NCI-H187 treated with DMSO at 0.1 percent for 48 hours (cell line): ENCODE results near the gene STOML1.

Experiments
- DNase-seq: peaks from one replicate; lab custom pipeline; 2025; lab: John Stamatoyannopoulos, UW

Gene STOML1

GRCh38 chr15:73928971-73929627 is 63.0 kb downstream of the STOML1 start:
- no peak for DNase-seq
